Measurements from ENCODE around the gene HTR4. TPM values are rescaled to one million over a fixed set of nuclear protein-coding genes. Genes with fewer than 3 reads are reported as not detected.

HTR4 gene
- total RNA-seq, 1 donor from 2014 or later: 0.99 TPM

DNA sequence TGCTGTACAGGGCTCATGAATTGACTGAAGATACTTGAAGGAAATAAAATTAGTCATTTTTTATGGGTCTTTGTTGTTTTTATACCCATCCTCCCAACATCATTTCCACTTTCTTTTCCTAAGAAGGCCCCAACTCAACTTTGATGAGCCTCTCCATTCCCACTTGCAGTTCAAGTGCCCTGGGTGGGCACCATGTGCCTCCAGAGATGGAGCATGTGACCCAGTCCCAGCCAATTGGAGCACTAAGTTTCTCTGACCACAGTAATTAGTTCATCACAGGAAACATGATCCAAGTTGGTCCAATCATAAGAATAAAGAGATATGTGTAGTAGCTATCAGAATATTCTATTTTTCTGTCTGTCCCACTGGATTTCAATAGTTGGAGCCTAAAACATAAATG is 46.9 kb downstream of the HTR4 start:
- no peak overlapping the region for H3K4me3 ChIP-seq
- no peak for TF ChIP-seq CTCF (IDR thresholded peaks at IDR 0.05; ENCODE audit: borderline replicate concordance)
- H3K4me1 ChIP-seq: no peaks in the 10 kb centered on the region
- H3K27ac ChIP-seq (replicated peaks): no peak overlapping the region
- no peaks in the 10 kb centered on the region for H3K9me3 ChIP-seq (replicated peaks)
- no peaks in the 10 kb centered on the region for H3K27me3 ChIP-seq (ENCODE audit: low read depth)
- no peak for DNase-seq
- intact Hi-C loops (cut with micrococcal nuclease): no loop called here
- no peaks in the 10 kb centered on the region for H3K36me3 ChIP-seq

GRCh38 chr5:148606296-148606695 is 48.0 kb downstream of the HTR4 start:
- TF ChIP-seq CTCF (IDR thresholded peaks at IDR 0.05; ENCODE audit: borderline replicate concordance): no peak
- intact Hi-C loops (cut with micrococcal nuclease): no loop called here

DNA sequence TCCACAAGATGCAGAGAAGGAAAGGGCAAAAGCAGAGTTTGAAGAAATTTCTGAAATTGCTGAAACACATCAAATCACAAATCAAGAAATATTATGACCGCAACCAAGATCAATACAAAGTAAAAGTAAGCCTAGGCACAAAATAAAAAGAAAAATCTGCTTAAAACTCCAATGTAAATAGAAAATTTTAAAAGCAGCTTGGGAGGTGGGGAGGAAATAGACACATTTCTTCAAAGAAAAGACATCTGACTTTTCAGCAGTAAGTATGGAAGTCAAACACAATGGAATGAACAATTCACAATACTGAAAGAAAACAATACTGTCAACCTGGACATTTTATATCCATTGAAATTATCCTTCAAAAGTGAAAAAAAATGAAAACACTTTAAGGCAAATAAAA is 55.1 kb downstream of the HTR4 start:
- no peak overlapping the region for H3K27ac ChIP-seq (replicated peaks)
- H3K4me3 ChIP-seq: no peak overlapping the region
- H3K4me1 ChIP-seq: no peaks in the 10 kb centered on the region
- H3K9me3 ChIP-seq (replicated peaks): peaks cover 17% of the 10 kb centered on the region
- intact Hi-C loops (cut with micrococcal nuclease): no loop called here
- no peak for TF ChIP-seq CTCF (IDR thresholded peaks at IDR 0.05; ENCODE audit: borderline replicate concordance)
- DNase-seq: no peak
- no peaks in the 10 kb centered on the region for H3K27me3 ChIP-seq (ENCODE audit: low read depth)
- H3K36me3 ChIP-seq: no peaks in the 10 kb centered on the region

More at GRCh38 chr5:148606296-148606695, 48.0 kb downstream of the HTR4 start:
- H3K27ac ChIP-seq (replicated peaks): no peak overlapping the region
- no peaks in the 10 kb centered on the region for H3K36me3 ChIP-seq
- H3K9me3 ChIP-seq (replicated peaks): no peaks in the 10 kb centered on the region
- no peaks in the 10 kb centered on the region for H3K4me1 ChIP-seq
- no peaks in the 10 kb centered on the region for H3K27me3 ChIP-seq (ENCODE audit: low read depth)
- no peak for DNase-seq
- H3K4me3 ChIP-seq: no peak overlapping the region

GRCh38 chr5:148595697-148596096 is 58.6 kb downstream of the HTR4 start:
- H3K9me3 ChIP-seq (replicated peaks): peaks cover 17% of the 10 kb centered on the region
- intact Hi-C loops (cut with micrococcal nuclease): no loop called here
- H3K27ac ChIP-seq (replicated peaks): no peak overlapping the region

GRCh38 chr5:148586796-148587195 is 67.5 kb downstream of the HTR4 start:
- TF ChIP-seq CTCF (IDR thresholded peaks at IDR 0.05; ENCODE audit: borderline replicate concordance): no peak
- Histone ChIP-seq H3K36me3 (no peaks in the 10 kb centered on the region), H3K4me3 (no peak overlapping the region), H3K27ac (replicated peaks) (no peak overlapping the region), H3K27me3 (ENCODE audit: low read depth) (no peaks in the 10 kb centered on the region), H3K4me1 (no peaks in the 10 kb centered on the region), H3K9me3 (replicated peaks) (no peaks in the 10 kb centered on the region)
- intact Hi-C loops (cut with micrococcal nuclease): no loop called here
- DNase-seq: no peak

More at GRCh38 chr5:148595697-148596096, 58.6 kb downstream of the HTR4 start:
- Histone ChIP-seq H3K36me3 (no peaks in the 10 kb centered on the region), H3K4me1 (no peaks in the 10 kb centered on the region), H3K4me3 (no peak overlapping the region), H3K27me3 (ENCODE audit: low read depth) (no peaks in the 10 kb centered on the region)
- DNase-seq: no peak
- no peak for TF ChIP-seq CTCF (IDR thresholded peaks at IDR 0.05; ENCODE audit: borderline replicate concordance)

GRCh38 chr5:148585988-148586387 is 68.3 kb downstream of the HTR4 start:
- peak; percentile 41 for TF ChIP-seq CTCF (IDR thresholded peaks at IDR 0.05; ENCODE audit: borderline replicate concordance)
- Histone ChIP-seq H3K4me3 (no peak overlapping the region), H3K27ac (replicated peaks) (no peak overlapping the region), H3K27me3 (ENCODE audit: low read depth) (no peaks in the 10 kb centered on the region), H3K4me1 (no peaks in the 10 kb centered on the region), H3K36me3 (no peaks in the 10 kb centered on the region), H3K9me3 (replicated peaks) (no peaks in the 10 kb centered on the region)
- intact Hi-C loops (cut with micrococcal nuclease): no loop called here
- DNase-seq: no peak

All from left ventricle myocardium inferior (tissue), 1 donor.